Gastroesophageal sphincter (tissue), 3 donors: ENCODE data around the gene XNDC1N.

Experiments used
- CTCF ChIP-seq, 4 experiments: fragments of 200-600 bp in 2 of 4; fragments of 450-650 bp in 2 of 4; sonication (generic) in 1 of 4; IDR thresholded peaks; one replicate each; pipeline ENCODE4 v1.5.1; 2017 to 2019; ENCODE audit warnings: antibody characterized with exemption in 4 of 4, mild to moderate bottlenecking in 2 of 4, moderate library complexity in 2 of 4
- EP300 ChIP-seq: sonication (generic); formaldehyde crosslinking; IDR thresholded peaks from one replicate; pipeline ENCODE4 v1.6.1; 2017; ENCODE audit warnings: antibody characterized with exemption, mild to moderate bottlenecking
- POLR2A ChIP-seq, 2 donors: fragments of 450-650 bp; IDR thresholded peaks; one replicate each; pipeline ENCODE4 v1.6.1; 2017; ENCODE audit warnings: antibody characterized with exemption in 2 of 2, mild to moderate bottlenecking in 2 of 2, moderate library complexity in 1 of 2
- POLR2AphosphoS5 ChIP-seq: sonication (generic); formaldehyde crosslinking; IDR thresholded peaks from one replicate; pipeline ENCODE4 v1.6.1; 2017; ENCODE audit warnings: antibody characterized with exemption

GRCh38 chr11:71931245-71931602 is 2.8 kb upstream of the XNDC1N start:
- TF ChIP-seq POLR2A (IDR thresholded peaks at IDR 0.05), result no peak
- TF ChIP-seq CTCF (IDR thresholded peaks at IDR 0.05), result no peak
- TF ChIP-seq EP300, result no peak
- TF ChIP-seq POLR2AphosphoS5, result no peak
